A204.1 (cell line): ENCODE data around the gene CSNK1D.

ENCODE experiments used
- FAIRE-seq: peaks from 2 replicates; lab custom pipeline; 2012; peaks lifted over from hg19 to GRCh38; lab: Jason Lieb, UNC

CSNK1D gene

DNA sequence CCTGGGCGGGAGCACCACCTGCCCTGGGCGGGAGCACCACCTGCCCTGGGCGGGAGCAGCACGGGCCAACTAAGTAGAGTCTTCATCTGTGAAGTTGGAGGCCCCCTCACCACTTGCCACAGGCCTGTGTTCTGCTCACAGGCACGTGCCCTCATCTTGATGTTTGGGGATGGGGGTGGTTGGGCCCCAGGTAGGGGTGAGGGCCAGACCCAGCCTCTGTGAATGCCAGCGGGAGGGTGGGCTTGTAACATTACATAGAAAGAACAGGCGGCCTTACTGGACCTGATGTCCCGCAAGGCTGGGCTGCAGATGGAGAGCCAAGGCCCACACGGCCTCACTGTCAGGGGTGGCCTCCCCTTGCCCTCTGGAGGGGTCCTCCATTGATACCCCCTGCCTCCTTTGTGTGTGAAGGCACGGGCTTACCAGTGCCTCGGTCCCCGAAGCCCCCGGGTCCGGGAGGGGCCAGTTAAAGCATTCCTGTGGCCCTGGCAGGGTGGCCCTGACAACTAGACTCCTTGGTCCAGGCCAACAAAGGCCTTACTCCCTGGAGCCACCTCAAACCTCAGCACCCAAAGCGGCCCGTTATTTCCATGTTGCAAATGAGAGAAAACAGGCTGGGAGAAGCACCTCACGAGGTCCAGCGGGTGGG is 45.7 kb downstream of the CSNK1D start:
- no peak for FAIRE-seq

DNA sequence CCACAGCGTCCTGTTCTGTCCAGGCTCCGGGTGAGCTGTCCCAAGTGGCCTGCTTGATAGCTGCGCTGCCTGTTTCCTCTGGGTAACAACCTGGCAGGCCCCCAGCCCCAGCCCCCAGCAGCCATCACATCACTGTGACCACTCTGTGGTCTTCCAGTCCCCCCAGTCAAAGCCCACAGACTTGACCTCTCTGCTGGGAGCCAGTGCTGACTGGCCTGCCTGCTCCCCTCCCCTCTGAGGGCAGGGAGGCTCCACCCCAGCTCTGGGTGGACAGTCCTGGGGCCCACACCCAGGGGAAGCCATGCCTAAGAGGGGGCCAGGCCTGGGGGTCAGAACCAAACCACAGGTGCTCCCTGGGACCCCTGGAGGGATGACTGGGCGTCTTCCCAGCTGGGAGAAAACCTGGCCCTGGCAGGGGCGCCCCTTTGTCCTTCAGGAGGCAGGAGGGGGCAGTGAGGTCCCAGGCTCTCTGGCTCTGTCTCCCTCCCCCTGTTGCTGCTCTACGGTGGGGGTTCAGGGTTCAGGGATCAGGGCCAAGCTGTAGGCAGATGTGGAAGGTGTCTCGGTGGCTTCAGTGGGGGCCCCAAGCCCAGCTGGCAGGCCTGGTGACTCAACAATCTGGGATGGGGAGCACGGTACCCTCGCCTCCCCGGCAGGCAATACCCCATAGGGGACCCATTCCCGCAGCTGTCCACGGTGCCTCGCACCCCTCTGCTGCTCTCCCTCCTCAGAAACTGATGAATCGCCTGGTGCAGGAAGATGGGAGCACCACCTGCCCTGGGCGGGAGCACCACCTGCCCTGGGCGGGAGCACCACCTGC is 46.5 kb downstream of the CSNK1D start:
- no peak for FAIRE-seq

DNA sequence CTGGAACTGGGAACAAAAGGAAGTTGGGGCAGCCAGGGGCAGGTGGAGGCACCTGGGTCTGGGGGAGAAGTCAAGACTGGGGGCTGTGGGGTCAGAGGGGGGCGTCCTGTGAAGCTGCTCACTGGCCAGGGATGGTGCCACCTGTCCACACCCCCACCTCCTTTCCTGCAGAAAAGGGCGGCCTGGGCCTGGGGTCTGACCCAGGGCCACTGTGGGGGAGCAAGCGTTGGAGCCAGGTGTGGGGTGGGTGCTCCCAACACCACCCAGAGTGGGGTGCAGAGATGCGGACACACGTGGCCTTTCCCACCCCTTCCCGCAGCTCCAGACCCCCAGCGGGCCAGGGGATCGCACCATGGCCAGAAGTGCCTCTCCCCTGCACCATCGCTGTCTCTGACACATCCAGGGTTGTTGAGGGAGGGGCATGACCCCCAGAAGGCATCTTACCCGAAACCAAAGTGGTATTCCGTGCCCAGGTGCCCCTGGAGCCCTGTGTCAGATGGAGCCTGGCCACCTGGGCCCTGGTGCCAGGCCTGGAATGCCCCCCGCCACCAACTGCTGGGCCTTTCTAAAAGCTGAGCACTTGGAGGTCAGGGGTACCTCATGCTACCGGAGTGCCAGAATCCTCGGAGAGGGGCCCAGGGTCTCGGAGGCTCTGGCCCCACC is 47.2 kb downstream of the CSNK1D start:
- no peak for FAIRE-seq

DNA sequence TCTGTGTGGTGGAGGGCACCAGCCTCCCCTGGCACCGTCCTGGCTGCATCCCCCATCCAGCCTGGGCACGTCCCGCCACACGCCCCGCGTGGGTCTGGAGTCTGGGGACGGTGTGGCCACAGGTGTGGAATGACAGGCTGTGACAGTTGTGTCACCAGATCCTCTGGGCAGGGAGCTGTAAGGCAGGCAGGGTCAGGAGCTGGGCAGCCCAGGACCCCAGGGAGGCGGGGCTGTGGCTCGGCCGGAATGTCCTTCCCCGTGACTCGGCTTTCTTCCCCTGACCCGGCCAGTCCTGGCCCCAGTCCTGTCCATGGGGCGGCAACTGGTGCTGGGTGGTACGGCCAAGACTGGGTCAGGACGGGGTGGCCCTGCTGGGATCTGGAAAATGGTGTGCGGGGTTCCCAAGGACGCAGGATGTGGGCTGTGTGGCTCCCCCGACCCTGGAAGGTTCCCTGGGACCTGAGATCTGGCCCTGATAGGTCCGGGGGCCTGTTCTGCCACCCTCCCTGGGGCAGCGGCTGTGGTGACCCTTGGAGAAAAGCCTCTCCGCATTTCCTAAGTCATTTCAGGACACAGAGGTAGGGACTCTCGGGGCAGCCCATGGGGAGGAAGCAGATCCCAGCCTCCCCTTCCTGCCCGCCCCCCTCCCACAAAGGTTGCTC is 48.0 kb downstream of the CSNK1D start:
- no peak for FAIRE-seq

DNA sequence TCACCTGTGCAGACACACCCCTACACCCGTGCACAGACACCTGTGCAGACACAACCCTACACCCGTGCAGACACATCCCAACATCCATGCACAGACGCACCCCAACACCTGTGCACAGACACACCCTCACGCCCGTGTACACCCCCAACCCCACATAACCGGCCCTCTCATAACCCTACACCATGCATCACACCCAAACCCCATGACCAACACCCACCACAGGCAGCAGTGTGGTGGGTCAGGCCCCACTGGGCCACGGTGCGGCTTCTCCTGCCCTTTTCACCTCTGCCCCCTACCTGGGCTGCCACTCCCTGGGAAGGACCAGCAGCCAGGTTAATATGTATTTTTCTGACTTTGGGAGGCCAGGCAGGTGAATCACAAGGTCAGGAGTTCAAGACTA is 48.8 kb downstream of the CSNK1D start:
- no peak for FAIRE-seq

DNA sequence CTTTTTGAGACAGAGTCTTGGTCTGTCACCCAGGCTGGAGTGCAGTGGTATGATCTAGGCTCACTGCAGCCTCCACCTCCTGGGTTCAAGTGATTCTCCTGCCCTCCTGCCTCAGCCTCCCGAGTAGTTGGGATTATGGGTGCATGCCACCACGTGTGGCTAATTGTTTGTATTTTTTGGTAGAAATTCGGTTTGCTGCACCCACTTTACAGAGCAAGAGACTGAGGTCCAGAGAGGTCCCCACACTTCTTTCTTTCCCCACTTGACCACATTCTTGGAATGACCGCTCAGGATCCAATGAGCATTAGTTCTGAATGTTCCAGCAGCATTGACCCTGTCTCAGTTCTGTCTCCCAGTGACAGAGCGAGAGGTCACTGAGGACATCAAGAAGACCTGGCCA is 50.0 kb downstream of the CSNK1D start:
- no peak for FAIRE-seq

DNA sequence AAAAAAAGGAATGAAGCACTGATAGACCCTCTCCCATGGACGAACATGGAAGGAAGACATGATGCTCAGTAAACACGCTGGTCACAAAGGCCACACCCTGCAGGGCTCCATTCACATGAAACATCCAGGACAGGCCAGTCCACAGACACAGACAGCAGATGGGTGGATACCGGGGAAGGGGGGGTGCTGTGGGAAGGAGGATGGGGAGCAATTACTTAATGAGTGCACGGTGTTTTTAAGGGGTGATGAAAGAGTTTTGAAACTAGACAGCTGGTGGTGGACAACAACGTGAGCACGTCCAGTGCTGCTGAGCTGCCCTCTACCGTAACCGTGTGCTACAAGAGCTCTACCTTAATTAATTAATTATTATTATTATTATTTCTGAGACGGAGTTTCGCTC is 50.7 kb downstream of the CSNK1D start:
- no peak for FAIRE-seq

DNA sequence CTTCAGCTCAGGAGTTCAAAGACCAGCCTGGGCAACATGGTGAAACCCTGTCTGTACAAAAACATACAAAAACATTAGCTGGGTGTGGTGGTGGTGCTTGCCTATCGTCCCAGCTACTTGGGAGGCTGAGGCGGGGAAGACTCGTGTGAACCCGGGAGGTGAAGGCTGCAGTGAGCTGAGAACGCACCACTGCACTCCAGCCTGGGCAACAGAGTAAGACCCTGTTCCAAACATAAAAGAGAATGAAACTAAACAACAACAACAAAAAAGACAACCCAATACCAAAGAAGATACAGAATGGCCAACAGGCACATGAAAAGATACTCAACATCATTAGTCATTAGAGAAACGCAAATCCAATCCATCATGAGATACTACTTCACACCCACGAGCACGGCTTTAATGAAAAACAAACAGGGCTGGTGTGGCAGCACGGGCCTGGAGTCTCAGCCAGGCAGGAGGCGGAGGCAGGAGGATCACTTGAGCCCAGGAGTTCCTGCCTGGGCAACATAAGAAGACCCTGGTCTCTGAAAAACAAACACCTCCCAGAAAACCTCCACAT is 52.1 kb downstream of the CSNK1D start:
- no peak for FAIRE-seq

DNA sequence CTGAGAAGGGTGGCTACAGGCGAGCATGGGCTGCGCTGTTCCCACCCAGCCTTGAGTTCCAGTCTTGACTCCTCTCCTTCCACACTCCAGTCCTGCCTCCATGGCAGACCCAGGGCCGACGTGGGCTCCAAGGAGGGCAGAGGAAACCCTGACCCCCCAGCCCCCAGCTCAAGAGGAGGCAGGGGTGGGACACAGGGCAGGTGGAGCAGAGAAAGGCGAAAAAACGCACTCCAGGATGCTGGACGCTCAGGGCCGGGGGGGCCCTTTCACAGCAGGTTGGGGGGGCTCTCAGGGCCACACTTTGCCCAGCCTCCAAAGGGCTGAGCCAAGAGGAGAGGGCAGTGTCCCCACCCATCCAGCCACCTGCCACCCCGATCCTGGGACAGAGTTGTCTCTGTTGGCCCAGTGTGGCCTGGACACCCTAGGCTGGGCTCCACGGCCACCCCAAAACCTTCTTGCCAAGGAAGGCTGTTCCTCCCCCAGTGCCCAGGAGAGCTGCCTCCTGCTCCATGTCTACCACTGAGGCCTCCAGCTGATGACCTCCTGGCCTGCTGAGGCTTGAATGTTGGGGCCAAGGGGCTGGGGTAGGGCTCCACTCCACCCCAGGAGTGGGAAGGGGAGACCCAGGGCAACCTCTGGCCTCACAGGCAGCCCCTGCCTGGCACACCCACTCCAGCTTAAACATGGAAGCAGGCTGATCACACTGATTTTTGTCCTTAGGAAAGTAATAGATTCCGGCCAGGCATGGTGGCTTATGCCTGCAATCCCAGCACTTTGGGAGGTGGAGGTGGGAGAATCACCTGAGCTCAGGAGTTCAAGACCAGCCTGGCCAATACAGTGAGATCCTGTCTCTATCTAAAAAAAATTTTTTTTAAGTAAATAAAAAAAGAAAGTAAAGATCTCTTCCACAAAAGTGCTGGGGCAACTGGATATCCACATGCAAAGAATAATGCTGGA is 53.5 kb downstream of the CSNK1D start:
- no peak for FAIRE-seq

DNA sequence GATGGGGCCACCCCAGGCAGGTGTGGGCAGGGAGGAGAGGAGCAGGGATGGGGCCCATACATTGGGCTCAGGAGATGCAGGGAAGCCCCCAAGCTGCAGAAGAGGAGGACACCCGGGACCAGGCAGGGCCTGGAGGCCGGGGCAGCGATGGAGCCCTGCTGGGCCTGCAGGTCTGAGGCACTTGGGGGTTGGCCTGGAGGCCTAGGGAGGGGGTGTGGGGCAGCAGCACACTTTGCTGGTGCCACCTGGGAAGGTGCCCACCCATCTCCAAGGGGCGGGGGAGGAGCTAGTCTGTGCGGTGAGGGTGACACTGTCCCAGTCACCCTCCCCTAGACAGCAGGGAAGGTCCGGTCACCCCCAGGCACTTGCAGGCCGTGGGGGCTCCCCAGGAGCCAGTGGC is 54.4 kb downstream of the CSNK1D start:
- FAIRE-seq, result no peak

DNA sequence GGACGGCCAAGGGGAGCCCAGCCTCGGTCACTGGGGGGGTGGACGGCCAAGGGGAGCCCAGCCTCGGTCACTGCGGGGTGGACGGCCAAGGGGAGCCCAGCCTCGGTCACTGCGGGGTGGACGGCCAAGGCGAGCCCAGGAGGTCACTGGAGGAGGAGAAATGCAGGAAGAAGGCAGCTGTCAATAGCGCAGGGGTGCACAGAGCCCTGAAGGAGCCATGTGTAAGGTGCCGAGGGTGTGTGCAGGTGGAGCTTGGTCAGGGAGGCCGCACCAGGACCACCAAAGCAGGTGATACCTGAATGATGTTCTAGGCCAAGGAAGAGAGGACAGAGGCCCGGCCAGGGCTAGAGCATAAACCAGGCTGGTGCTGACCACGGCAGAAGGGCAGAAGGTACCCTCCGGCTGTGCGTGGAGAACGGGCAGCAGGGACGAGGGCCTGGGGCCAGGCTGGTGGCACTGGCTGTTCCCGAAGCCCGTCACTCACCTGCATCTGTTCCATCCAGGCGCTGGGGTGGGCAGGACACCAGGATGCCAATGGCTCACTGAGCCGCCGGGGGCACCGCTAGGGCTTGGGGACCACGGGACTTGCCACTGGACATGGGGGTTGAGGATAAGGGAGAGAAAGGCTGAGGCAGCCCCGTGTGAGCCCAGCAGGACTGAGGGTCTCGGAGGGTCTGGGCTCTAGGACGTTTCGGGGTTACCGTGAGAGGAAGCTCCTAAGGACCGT is 55.0 kb downstream of the CSNK1D start:
- no peak for FAIRE-seq

DNA sequence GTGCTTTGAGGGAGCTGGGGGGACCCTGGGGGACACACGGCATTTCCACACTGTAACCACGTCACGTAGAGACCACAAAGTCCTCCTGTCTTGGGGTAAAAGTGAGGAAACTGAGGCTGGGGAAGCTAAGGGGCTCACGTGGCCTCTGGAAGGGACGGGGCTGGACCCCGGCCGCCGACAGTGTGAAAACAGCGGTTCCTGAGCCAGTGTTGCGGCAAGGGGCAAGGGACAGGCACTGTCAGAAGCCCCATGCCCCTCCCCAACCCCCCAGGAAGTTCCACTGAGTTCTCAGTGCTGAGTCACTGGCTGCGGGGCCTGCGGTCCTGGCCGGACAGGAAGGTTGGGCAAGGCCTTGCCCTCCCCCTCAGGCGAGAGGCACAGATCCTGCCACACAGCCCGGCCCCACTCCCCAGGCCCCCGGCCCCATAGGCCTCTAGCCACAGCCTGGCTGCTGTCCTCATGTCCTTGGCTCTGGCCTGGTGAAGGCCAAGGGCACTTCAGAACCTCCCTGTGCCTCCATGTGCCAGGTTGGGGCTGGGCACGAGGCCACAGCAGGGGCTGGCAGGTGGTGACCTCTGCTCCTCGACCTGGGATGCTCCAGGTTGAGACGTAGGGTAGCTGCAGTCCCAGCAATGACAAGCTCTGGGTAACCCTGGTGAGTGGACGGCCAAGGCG is 55.8 kb downstream of the CSNK1D start:
- FAIRE-seq, result no peak

DNA sequence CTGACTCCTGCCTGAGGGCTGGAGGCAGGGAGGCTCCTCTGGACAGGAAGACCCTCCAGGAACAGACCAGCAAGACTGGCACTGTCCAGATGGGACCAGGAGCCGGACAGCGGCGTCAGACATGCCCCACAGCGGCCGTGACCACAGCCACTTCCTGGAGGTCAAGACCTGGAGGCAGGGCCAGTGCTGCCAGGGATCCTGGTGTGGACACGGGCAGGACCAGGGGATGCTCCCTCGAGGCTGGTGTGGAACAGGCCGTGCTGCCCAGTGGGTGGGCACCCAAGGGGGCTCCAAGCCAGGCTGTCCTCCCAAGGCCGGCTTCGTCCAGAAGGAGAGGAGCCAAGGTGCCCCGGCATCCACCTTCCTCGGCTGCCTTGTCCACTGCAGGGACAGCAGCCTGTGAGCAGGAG is 56.4 kb downstream of the CSNK1D start:
- no peak for FAIRE-seq

DNA sequence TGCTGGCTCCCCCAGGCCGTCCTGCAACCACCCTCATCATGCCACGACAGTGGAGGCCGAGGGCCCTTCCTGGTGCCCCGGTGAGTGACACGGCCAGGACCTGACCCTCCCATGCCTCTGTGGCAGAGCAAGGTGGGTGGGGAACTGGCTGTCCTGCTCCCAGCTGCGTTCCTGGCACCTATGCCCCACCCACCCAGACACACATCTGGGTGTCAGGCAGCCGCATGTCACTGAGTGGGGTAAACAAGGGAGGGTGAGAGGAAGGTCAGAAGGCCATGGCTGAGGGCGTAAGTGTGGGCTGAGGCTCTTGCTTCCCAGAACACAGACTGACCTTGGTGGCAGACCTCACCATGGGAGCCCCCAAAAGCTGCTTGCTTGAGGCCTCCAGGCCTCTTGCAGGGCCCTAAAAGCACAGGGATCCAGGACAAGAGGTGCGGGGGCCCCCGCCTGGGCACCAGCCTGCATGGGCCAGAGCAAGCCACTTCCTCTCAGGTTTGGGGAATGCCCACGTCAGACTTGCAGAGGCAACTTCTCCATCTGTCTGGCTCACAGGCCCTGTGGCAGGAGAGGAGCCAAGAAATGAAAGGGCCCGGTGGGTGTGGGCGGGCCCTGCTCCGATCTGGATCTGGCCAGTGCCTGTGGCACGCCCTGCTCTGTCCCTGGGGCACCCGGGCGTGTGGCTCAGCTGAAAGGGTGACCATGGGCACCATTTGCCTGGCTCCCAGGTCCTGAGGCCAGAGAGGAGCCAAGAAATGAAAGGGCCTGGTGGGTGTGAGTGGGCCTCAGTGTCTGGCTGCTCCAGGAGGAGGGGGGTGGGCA is 57.0 kb downstream of the CSNK1D start:
- FAIRE-seq, result no peak

DNA sequence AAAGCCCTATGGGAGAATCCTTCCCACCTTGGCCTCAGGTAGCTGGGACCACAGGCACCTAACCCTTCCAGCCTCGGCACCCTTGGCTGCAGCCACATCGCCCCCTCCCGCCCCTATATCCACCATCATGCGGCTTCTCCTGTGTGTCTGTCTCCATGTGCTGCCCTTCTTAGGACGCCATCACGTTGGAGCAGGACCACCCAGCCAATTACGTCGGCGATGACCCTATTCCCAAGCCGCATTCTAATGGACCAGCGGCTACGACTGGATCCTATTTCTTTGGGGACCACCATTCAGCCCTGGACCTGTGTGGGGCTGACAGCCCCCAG is 57.6 kb downstream of the CSNK1D start:
- no peak for FAIRE-seq

DNA sequence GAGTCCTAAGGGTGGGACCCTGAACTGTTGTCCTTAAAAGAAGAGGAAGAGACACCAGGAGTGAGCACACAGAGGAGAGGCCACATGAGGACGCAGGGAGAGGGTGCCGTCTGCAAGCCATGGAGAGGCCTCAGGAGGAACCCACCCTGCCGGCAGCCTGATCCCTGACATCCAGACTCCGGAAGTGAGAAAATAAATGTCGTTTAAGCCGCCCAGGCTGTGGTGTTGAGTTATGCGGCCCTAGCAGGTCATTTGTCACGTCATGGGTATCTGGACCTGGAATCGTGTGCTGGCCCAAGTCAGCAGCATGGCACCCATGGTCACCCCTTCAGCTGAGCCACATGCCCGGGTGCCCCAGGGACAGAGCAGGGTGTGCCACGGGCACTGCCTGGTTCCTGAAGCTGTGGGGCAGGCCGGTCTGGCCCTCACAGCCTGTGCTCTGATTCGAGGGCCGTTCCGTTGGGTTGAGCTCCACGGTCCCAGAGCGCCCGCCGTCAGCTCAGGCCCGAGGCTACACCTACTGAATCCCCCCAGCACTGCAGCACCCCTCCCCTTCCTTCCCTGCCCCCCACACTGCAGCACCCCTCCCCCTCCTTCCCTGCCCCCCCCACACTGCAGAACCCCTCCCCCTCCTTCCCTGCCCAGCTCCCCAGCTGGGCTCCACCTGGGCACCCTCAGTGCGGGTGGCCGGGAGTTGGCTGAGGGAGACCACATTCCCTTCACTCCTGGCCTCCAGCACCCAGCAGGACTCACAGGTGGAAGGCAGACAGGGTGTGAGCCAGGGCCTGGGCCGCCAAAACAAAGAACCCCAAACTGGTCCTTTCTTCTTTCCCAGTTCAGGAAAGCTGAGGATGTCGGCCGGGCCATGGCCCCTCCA is 58.2 kb downstream of the CSNK1D start:
- FAIRE-seq, result no peak

DNA sequence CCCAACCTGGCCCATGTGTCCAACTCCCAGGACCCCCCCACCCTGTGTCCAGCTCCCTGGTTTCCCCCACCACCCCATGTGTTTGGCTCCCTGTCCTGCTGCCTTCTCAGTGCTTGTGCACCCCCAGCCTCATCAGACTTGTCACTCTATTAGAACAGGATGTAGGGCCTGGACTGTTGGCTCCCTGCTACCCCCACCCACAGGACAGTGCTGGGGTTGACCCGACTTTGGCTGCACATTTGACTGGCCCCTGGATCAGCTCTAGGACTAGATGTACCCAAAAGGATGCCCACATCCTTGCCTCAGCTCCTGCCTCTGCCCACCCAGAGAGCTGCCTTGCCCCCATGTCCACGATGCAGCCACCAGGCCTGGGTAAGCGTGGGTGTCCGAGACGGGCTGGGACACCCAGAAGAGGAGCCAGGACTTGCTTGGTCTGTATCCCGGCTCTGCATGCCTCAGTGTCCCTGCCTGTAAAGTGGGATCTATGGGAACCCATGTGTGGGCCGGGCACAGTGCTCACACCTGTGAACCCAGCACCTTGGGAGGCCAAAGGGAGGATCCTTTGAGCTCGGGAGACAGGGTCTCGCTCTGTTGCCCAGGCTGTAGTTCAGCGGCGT is 59.4 kb downstream of the CSNK1D start:
- FAIRE-seq, result no peak
